Endothelial cell of umbilical vein (primary cell): ENCODE results near the gene SAC3D1. TPM values are rescaled to one million over a fixed set of nuclear protein-coding genes. Genes with fewer than 3 reads are reported as not detected.

Experiments used
- BruUV-seq: library from RNA; stranded (reverse); fragments of 400-500 nt; replicated peaks from 2 replicates; lab custom pipeline; 2021; lab: Mats Ljungman, UMichigan
- CTCF ChIA-PET: fragments of 300-600, 350-600 bp; sonication (Branson Sonifier 250); formaldehyde crosslinking; loops from one replicate; lab custom pipeline; 2021; ENCODE audit warnings: antibody characterized with exemption, inconsistent platforms; lab: Charles Lee
- POLR2A ChIA-PET: fragments of 300-600, 350-600 bp; sonication (Branson Sonifier 250); formaldehyde crosslinking; loops from one replicate; lab custom pipeline; 2021; ENCODE audit warnings: antibody characterized with exemption, inconsistent platforms; lab: Charles Lee
- DNase-seq: peaks from one replicate; pipeline ENCODE4 v3.0.0-alpha.2; 2011; ENCODE audit warnings: low read depth, low spot score
- FAIRE-seq: peaks from 2 replicates; lab custom pipeline; 2011; peaks lifted over from hg19 to GRCh38; lab: Jason Lieb, UNC
- H2AFZ ChIP-seq: 2 replicates; pipeline ENCODE4 v1.6.0; 2012; ENCODE audit warnings: low read depth, low read length, control low read depth, inconsistent platforms
- H3K27ac ChIP-seq: 2 replicates; pipeline ENCODE4 v1.5.1; 2011; ENCODE audit warnings: low read depth, mild to moderate bottlenecking, control low read depth, low read length, moderate library complexity; ENCODE audit not compliant: insufficient read depth
- H3K27me3 ChIP-seq, 2 experiments: 2 replicates each; pipeline versions ENCODE4 v1.6.0 to v1.6.1; 2011; ENCODE audit warnings: low read length in 2 of 2, mixed read lengths in 1 of 2; ENCODE audit not compliant: control insufficient read depth in 2 of 2, insufficient read depth in 2 of 2
- H3K36me3 ChIP-seq, 2 experiments: 2 replicates in 1 of 2; 3 replicates in 1 of 2; pipeline ENCODE4 v1.5.1; 2011; ENCODE audit warnings: low read length in 2 of 2, mild to moderate bottlenecking in 1 of 2, moderate library complexity in 1 of 2; ENCODE audit not compliant: control insufficient read depth in 2 of 2, insufficient read depth in 2 of 2; ENCODE audit errors: extremely low read depth in 1 of 2
- H3K4me1 ChIP-seq: 3 replicates; pipeline ENCODE4 v1.5.1; 2011; ENCODE audit warnings: mild to moderate bottlenecking, low read length; ENCODE audit not compliant: control insufficient read depth, insufficient read depth; ENCODE audit errors: extremely low read depth
- H3K4me2 ChIP-seq: 2 replicates; pipeline ENCODE4 v1.6.1; 2011; ENCODE audit warnings: low read length, control low read depth, mixed read lengths; ENCODE audit not compliant: insufficient read depth
- H3K4me3 ChIP-seq, 3 experiments: fragments of 200-600 bp in 1 of 3; sonication (generic), shearing (Covaris generic) in 1 of 3; replicated peaks in 1 of 3; 2 replicates each; pipeline ENCODE4 v1.5.1; 2011 to 2016; ENCODE audit warnings: control low read depth in 3 of 3, low read length in 3 of 3, mild to moderate bottlenecking in 2 of 3, inconsistent platforms in 1 of 3, low read depth in 1 of 3, moderate library complexity in 1 of 3; ENCODE audit not compliant: insufficient read depth in 1 of 3
- H3K79me2 ChIP-seq: 2 replicates; pipeline ENCODE4 v1.6.0; 2012; ENCODE audit warnings: low read length, inconsistent platforms; ENCODE audit not compliant: control insufficient read depth, insufficient read depth
- H3K9ac ChIP-seq: replicated peaks from 2 replicates; pipeline ENCODE3; 2011; ENCODE audit warnings: low read length, control low read depth; ENCODE audit not compliant: insufficient read depth; ENCODE audit errors: extremely low read depth
- H3K9me1 ChIP-seq: replicated peaks from 3 replicates; pipeline ENCODE4 v1.6.0; 2011; ENCODE audit warnings: mild to moderate bottlenecking, low read length; ENCODE audit not compliant: control insufficient read depth, insufficient read depth; ENCODE audit errors: extremely low read depth
- H3K9me3 ChIP-seq: replicated peaks from 2 replicates; pipeline ENCODE4 v1.5.1; 2012; ENCODE audit warnings: low read length, inconsistent platforms; ENCODE audit not compliant: control insufficient read depth, insufficient read depth
- H4K20me1 ChIP-seq: replicated peaks from 2 replicates; pipeline ENCODE3; 2011; ENCODE audit warnings: mild to moderate bottlenecking, low read length; ENCODE audit not compliant: control insufficient read depth, insufficient read depth; ENCODE audit errors: extremely low read depth
- CTCF ChIP-seq, 2 donors: IDR thresholded peaks; 1 replicate in 1 of 2; 2 replicates in 1 of 2; pipeline ENCODE4 v1.5.1; 2011; ENCODE audit warnings: low read length in 2 of 2, mild to moderate bottlenecking in 2 of 2, moderate library complexity in 2 of 2, control low read depth in 1 of 2, inconsistent platforms in 1 of 2, low read depth in 1 of 2; ENCODE audit not compliant: insufficient read depth in 1 of 2; ENCODE audit errors: extremely low read depth in 1 of 2
- EZH2 ChIP-seq: IDR thresholded peaks from 2 replicates; pipeline ENCODE4 v1.6.1; 2012; ENCODE audit warnings: borderline replicate concordance, low read depth, mild to moderate bottlenecking, moderate library complexity, low read length, inconsistent platforms; ENCODE audit not compliant: severe bottlenecking
- FOS ChIP-seq: IDR thresholded peaks from 2 replicates; pipeline ENCODE4 v1.6.1; 2011; ENCODE audit warnings: mild to moderate bottlenecking, low read length, moderate library complexity, borderline replicate concordance; ENCODE audit not compliant: insufficient read depth
- GATA2 ChIP-seq: IDR thresholded peaks from 2 replicates; pipeline ENCODE4 v1.7.0; 2011; ENCODE audit warnings: low read depth, mild to moderate bottlenecking, moderate library complexity, mixed read lengths, low read length; ENCODE audit not compliant: insufficient read length, insufficient read depth
- JUN ChIP-seq: IDR thresholded peaks from 2 replicates; pipeline ENCODE4 v1.6.1; 2011; ENCODE audit warnings: borderline replicate concordance, low read depth; ENCODE audit not compliant: insufficient read length, insufficient read depth
- MAX ChIP-seq: IDR thresholded peaks from 2 replicates; pipeline ENCODE4 v1.6.1; 2011; ENCODE audit not compliant: insufficient read depth, insufficient read length
- MYC ChIP-seq: IDR thresholded peaks from one replicate; pipeline ENCODE4 v1.6.1; 2011; ENCODE audit warnings: mild to moderate bottlenecking, low read depth, low read length
- POLR2A ChIP-seq: IDR thresholded peaks from 2 replicates; pipeline ENCODE4 v1.6.1; 2012; ENCODE audit warnings: low read depth, mild to moderate bottlenecking, control low read depth, low read length
- POLR2AphosphoS5 ChIP-seq: IDR thresholded peaks from 2 replicates; pipeline ENCODE4 v1.6.1; 2012; ENCODE audit warnings: low read depth, mild to moderate bottlenecking, control low read depth, low read length, moderate library complexity; ENCODE audit not compliant: insufficient read depth
- dilution Hi-C: fragments of 300-500 bp; cut with MboI; formaldehyde crosslinking; loops from one replicate; pipeline ENCODE4 v1.15.0; 2019; ENCODE audit warnings: low sequenced_read_pairs; ENCODE audit not compliant: extremely low pct_ligation_motif_present
- intact Hi-C: fragments of 100-400 bp; cut with micrococcal nuclease; formaldehyde crosslinking; loops from one replicate; pipeline ENCODE4 v1.10.0; 2022
- polyA plus RNA-seq, 4 experiments: library from polyadenylated mRNA; depleted of rRNA in 3 of 4; stranded (reverse) in 3 of 4; unstranded in 1 of 4; fragments of >200 nt; gene quantifications; 2 replicates each; pipeline versions ENCODE4 v1.2.1 to v1.2.3, GENCODE V29; 2011 to 2012; ENCODE audit warnings: missing spikeins in 1 of 4
- total RNA-seq: library from RNA; stranded (reverse); gene quantifications from 2 replicates; pipeline ENCODE4 v1.2.3, GENCODE V29; 2021

Gene SAC3D1
- total and polyA plus RNA-seq, 2 donors (not counting 3 experiments of a cell fraction or from before 2014, with no cell fraction given) = 16.6 to 17.0 TPM

- intact Hi-C loops (loop anchor here (1.0 to 5.0 kb wide), 8 partner anchors 13 to 211 kb away; partner anchors contain the start of genes ATG2A, MAP4K2, SNX15 and VPS51), dilution Hi-C loops (no loop called here)
- BruUV-seq = no TSS peak
- no peaks in the 10 kb centered on the region for H3K9me3 ChIP-seq
- H3K27ac ChIP-seq = peak within 1 kb of the TSS; percentile 87
- peaks cover 4% of the 10 kb centered on the region for H3K4me1 ChIP-seq
- DNase-seq (peak; percentile 92), FAIRE-seq (peak; percentile 95)
- H2AFZ ChIP-seq = peak within 1 kb of the TSS; percentile 88
- no peaks in the 10 kb centered on the region for H3K36me3 ChIP-seq
- H3K27me3 ChIP-seq = no peaks in the 10 kb centered on the region
- H3K9ac ChIP-seq = peak within 1 kb of the TSS; percentile 89
- POLR2A ChIA-PET = interaction anchor here (1.0 to 1.2 kb wide), 2 partner anchors 17 to 27 kb away, joined by 3 read pairs; partner anchors contain the start of genes BATF2 and SAC3D1
- no peaks in the 10 kb centered on the region for H3K9me1 ChIP-seq
- CTCF ChIA-PET = interaction anchor here (0.6 to 6.0 kb wide), 31 partner anchors 8 to 180 kb away, joined by 3 to 40 read pairs (median 4); partner anchors contain the start of genes ATG2A, BATF2, CDC42BPG and MAJIN
- peaks cover 2% of the 10 kb centered on the region for H3K79me2 ChIP-seq
- peak within 1 kb of the TSS; percentile 80 for H3K4me2 ChIP-seq
- H3K4me3 ChIP-seq = peak within 1 kb of the TSS; percentile 32 to 84 (median 59)
- no peaks in the 10 kb centered on the region for H4K20me1 ChIP-seq
- TF ChIP-seq CTCF (IDR thresholded peaks at IDR 0.05; ENCODE audit: extremely low read depth in 1 of 2, insufficient read depth in 1 of 2, low read depth in 1 of 2, low read length in 2 of 2) (peak; percentile 60 to 83), GATA2 (no peak), POLR2AphosphoS5 (peak; percentile 82), MAX (peak; percentile 96), FOS (no peak), POLR2A (peak; percentile 70), MYC (no peak), EZH2 (no peak), JUN (no peak)
These were observed 26.9 kb upstream of the SAC3D1 start, which contains the start of gene ARL2 for GRCh38 chr11:65013888-65014725. TSS of gene ARL2 (plus strand) at chr11:65014160. CDS start at chr11:65014208, 48 bp downstream.
